Glutamatergic neuron (in vitro differentiated cells): Measurements from ENCODE around the gene CNNM3. TPM values are rescaled to one million over a fixed set of nuclear protein-coding genes. Genes with fewer than 3 reads are reported as not detected.
A peak's percentile ranks its signal among the peaks of the same experiment; 100 is the strongest.

Experiments
- DNase-seq: peaks from one replicate; pipeline ENCODE4 v3.0.0; 2022
- H3K27ac Mint-ChIP-seq: one replicate; pipeline ENCODE4 v1.8.0; 2020; ENCODE audit warnings: mild to moderate bottlenecking, mixed read lengths, inconsistent platforms; ENCODE audit not compliant: unreplicated experiment
- H3K27me3 Mint-ChIP-seq: one replicate; pipeline ENCODE4 v1.8.0; 2020; ENCODE audit warnings: mild to moderate bottlenecking, moderate library complexity, mixed read lengths, inconsistent platforms; ENCODE audit not compliant: unreplicated experiment
- H3K36me3 Mint-ChIP-seq: one replicate; pipeline ENCODE4 v1.8.0; 2020; ENCODE audit warnings: mild to moderate bottlenecking, mixed read lengths, inconsistent platforms; ENCODE audit not compliant: unreplicated experiment
- H3K4me1 Mint-ChIP-seq: one replicate; pipeline ENCODE4 v1.8.0; 2020; ENCODE audit warnings: mild to moderate bottlenecking, low read depth, mixed read lengths, inconsistent platforms; ENCODE audit not compliant: unreplicated experiment
- H3K4me3 Mint-ChIP-seq: one replicate; pipeline ENCODE4 v1.8.0; 2020; ENCODE audit warnings: mild to moderate bottlenecking, mixed read lengths, inconsistent platforms; ENCODE audit not compliant: unreplicated experiment
- H3K9me3 Mint-ChIP-seq: one replicate; pipeline ENCODE4 v1.8.0; 2020; ENCODE audit warnings: mild to moderate bottlenecking, moderate library complexity, mixed read lengths, inconsistent platforms; ENCODE audit not compliant: unreplicated experiment
- CTCF ChIP-seq: fragments of 200-600 bp; sonication (generic); IDR thresholded peaks from one replicate; pipeline ENCODE4 v1.5.0; 2021; ENCODE audit not compliant: partially characterized antibody, unreplicated experiment
- total RNA-seq: library from RNA; stranded (reverse); fragmentation: NEBNext Ultra II Directional; extraction: Animal tissue kit (Norgen Biotek cat#: 25700); gene quantifications from one replicate; pipeline ENCODE4 v1.2.1, GENCODE V29; 2021; ENCODE audit not compliant: unreplicated experiment

The CNNM3 gene
- total RNA-seq, 1 donor from 2014 or later, result 22.3 TPM

GRCh38 chr2:96847586-96847985 is 31.5 kb downstream of the CNNM3 start:
- H3K4me3 Mint-ChIP-seq, result no peak overlapping the region
- H3K27me3 Mint-ChIP-seq, result peaks cover 2% of the 10 kb centered on the region
- H3K36me3 Mint-ChIP-seq, result no peaks in the 10 kb centered on the region
- H3K9me3 Mint-ChIP-seq, result peaks cover 8% of the 10 kb centered on the region
- peak; percentile 64 for DNase-seq
- H3K27ac Mint-ChIP-seq, result peak overlapping the region; percentile 86
- H3K4me1 Mint-ChIP-seq, result peaks cover 12% of the 10 kb centered on the region
- no peak for TF ChIP-seq CTCF

- Mint-ChIP-seq H3K4me3 (no peak overlapping the region), H3K4me1 (peaks cover 10% of the 10 kb centered on the region), H3K36me3 (no peaks in the 10 kb centered on the region), H3K27ac (peak overlapping the region; percentile 86), H3K9me3 (peaks cover 6% of the 10 kb centered on the region), H3K27me3 (peaks cover 2% of the 10 kb centered on the region)
- TF ChIP-seq CTCF, result no peak
- DNase-seq, result peak; percentile 67
Observed at GRCh38 chr2:96848264-96848663, 32.2 kb downstream of the CNNM3 start.

GRCh38 chr2:96852667-96853066 is 36.6 kb downstream of the CNNM3 start:
- Mint-ChIP-seq H3K27ac (no peak overlapping the region), H3K27me3 (peaks cover 5% of the 10 kb centered on the region), H3K4me1 (peaks cover 12% of the 10 kb centered on the region), H3K36me3 (no peaks in the 10 kb centered on the region), H3K4me3 (no peak overlapping the region), H3K9me3 (peaks cover 6% of the 10 kb centered on the region)
- no peak for TF ChIP-seq CTCF
- no peak for DNase-seq

DNA sequence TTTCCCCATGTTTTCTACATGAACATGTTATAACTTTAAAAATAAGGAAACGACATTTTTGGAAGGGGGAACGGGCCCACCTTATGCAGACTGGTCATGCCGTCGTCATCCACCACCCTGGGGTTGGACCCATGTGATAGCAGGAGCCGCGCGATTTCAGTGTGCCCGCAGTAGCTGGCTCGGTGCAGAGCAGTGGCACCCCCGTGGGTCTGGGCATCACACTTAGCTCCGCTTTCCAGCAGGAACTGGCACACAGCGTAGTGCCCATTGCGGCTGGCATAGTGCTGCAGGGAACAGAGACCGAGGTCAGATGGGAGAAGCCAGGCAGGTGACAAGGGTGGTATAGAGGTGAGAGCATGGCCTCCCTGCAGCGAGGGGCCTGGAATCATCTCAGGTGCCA is 37.3 kb downstream of the CNNM3 start:
- no peak for TF ChIP-seq CTCF
- no peak for DNase-seq
- Mint-ChIP-seq H3K4me1 (peaks cover 8% of the 10 kb centered on the region), H3K27me3 (peaks cover 5% of the 10 kb centered on the region), H3K27ac (no peak overlapping the region), H3K4me3 (no peak overlapping the region), H3K36me3 (no peaks in the 10 kb centered on the region), H3K9me3 (peaks cover 5% of the 10 kb centered on the region)

- Mint-ChIP-seq H3K27ac (peak overlapping the region; percentile 89), H3K4me3 (peak overlapping the region; percentile 97), H3K27me3 (peaks cover 5% of the 10 kb centered on the region), H3K9me3 (peaks cover 2% of the 10 kb centered on the region), H3K4me1 (peaks cover 17% of the 10 kb centered on the region), H3K36me3 (no peaks in the 10 kb centered on the region)
- TF ChIP-seq CTCF, result no peak
- no peak for DNase-seq
Observed at GRCh38 chr2:96856776-96857666, 41.0 kb downstream of the CNNM3 start.
